Measurements from ENCODE around the gene ABCA8.
"Not testable (repeated sequence)": the region's sequence is repeated elsewhere in the genome, so short reads cannot be mapped to it uniquely, and the experiment has no call there.

The ABCA8 gene

DNA sequence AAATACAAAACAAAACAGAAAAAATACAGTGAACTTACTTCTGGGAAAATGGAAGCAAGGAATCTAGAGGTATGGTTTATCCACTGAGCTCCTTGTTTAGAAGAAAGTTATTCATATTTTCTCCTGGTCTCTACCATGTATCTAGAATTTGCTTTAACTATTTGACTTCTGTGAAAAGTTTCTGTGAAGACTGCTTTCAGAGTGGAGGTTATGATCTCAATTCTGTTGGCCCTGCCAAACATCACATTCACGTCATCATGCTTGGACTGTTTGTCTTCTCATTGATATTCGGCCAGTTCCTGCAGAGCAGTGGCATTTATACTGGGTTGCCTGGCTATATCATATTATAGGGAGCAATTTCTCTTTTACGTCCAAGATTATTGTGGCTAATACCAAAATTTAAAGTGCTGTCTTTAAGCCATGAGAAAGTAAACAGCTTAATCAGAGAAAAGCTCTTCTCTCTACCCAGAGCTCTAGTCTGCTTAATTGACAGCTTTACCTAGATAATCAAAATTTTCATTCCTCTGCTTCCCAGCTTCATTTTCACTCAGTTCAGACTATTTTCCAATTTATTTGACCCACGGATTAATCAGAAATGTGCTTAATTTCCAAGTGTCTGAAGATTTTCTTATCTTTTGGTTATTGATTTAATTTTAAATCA is at the start of gene ABCA8:
TSS of gene ABCA8 (minus strand) at position 212 of the 661 bp plus-strand sequence. CDS start 13,358 bp downstream, outside the sequence.
- H3K36me3 ChIP-seq, result no peaks in the 10 kb centered on the region
- H3K9me3 ChIP-seq, result no peaks in the 10 kb centered on the region
- H3K27me3 ChIP-seq, result no peaks in the 10 kb centered on the region
- TF ChIP-seq, protein P1, sequence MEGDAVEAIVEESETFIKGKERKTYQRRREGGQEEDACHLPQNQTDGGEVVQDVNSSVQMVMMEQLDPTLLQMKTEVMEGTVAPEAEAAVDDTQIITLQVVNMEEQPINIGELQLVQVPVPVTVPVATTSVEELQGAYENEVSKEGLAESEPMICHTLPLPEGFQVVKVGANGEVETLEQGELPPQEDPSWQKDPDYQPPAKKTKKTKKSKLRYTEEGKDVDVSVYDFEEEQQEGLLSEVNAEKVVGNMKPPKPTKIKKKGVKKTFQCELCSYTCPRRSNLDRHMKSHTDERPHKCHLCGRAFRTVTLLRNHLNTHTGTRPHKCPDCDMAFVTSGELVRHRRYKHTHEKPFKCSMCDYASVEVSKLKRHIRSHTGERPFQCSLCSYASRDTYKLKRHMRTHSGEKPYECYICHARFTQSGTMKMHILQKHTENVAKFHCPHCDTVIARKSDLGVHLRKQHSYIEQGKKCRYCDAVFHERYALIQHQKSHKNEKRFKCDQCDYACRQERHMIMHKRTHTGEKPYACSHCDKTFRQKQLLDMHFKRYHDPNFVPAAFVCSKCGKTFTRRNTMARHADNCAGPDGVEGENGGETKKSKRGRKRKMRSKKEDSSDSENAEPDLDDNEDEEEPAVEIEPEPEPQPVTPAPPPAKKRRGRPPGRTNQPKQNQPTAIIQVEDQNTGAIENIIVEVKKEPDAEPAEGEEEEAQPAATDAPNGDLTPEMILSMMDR (IDR thresholded peaks at IDR 0.05), result no peak
- no peaks in the 10 kb centered on the region for H3K4me1 ChIP-seq (ENCODE audit: control insufficient read depth in 1 of 2, insufficient read depth in 1 of 2, low read depth in 1 of 2, low read length in 1 of 2)
- no peak within 1 kb of the TSS for H3K4me3 ChIP-seq (ENCODE audit: low read depth in 1 of 2, low read length in 1 of 2)
- no peak within 1 kb of the TSS for H3K27ac ChIP-seq

GRCh38 chr17:69004759-69005158 is 49.6 kb upstream of the ABCA8 start:
- not testable (repeated sequence) for H3K36me3 ChIP-seq; H3K4me3 ChIP-seq (ENCODE audit: low read depth in 1 of 2, low read length in 1 of 2); H3K27ac ChIP-seq; H3K9me3 ChIP-seq; H3K4me1 ChIP-seq (ENCODE audit: control insufficient read depth in 1 of 2, insufficient read depth in 1 of 2, low read depth in 1 of 2, low read length in 1 of 2); H3K27me3 ChIP-seq

DNA sequence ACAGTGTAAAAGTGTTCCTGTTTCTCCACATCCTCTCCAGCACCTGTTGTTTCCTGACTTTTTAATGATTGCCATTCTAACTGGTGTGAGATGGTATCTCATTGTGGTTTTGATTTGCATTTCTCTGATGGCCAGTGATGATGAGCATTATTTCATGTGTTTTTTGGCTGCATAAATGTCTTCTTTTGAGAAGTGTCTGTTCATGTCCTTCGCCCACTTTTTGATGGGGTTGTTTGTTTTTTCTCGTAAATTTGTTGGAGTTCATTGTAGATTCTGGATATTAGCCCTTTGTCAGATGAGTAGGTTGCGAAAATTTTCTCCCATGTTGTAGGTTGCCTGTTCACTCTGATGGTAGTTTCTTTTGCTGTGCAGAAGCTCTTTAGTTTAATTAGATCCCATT is 44.6 kb upstream of the ABCA8 start:
- H3K27ac ChIP-seq; H3K4me3 ChIP-seq (ENCODE audit: low read depth in 1 of 2, low read length in 1 of 2); H3K36me3 ChIP-seq; H3K4me1 ChIP-seq (ENCODE audit: control insufficient read depth in 1 of 2, insufficient read depth in 1 of 2, low read depth in 1 of 2, low read length in 1 of 2); H3K9me3 ChIP-seq; H3K27me3 ChIP-seq: not testable (repeated sequence)

DNA sequence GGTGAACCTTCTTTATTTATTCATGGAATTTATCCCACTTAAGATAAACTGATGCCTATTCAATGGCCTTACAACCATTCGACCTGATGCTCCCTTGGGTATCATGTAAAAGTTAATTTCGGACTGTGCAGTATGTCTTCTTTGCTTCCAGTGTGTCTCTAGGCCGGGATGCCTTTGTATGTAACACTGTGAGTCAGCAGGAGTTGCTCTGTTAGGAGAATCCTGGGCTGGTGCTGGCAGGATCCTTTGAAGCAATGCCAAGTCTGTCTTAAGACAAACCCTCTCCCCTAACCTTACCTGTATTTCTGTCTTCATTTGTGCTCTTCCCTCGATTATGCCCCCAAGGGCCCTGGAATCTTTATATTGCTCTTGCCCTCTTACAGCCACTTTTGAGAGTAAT is 37.9 kb upstream of the ABCA8 start:
- no peak overlapping the region for H3K4me3 ChIP-seq (ENCODE audit: low read depth in 1 of 2, low read length in 1 of 2)
- no peaks in the 10 kb centered on the region for H3K27me3 ChIP-seq
- no peaks in the 10 kb centered on the region for H3K36me3 ChIP-seq
- no peaks in the 10 kb centered on the region for H3K9me3 ChIP-seq
- TF ChIP-seq, protein P1 (IDR thresholded peaks at IDR 0.05), result no peak
- no peak overlapping the region for H3K27ac ChIP-seq
- no peaks in the 10 kb centered on the region for H3K4me1 ChIP-seq (ENCODE audit: control insufficient read depth in 1 of 2, insufficient read depth in 1 of 2, low read depth in 1 of 2, low read length in 1 of 2)

DNA sequence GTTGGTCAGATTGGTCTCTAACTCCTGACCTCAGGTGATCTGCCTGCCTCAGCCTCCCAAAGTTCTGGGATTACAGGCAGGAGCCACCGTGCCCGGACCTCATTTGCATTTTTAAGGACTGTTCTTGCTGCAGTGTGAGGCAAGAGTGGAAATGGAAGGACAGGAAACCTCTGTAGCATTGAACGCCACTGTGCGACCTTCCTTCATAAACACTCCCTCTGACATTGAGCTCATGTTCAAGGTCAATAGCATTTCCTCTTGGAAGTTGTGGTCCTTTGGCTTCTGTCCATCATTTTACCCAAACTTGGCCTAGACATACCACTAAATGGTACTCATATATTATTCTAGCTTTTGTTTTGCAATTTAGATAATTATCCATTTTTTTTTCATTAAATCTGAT is 32.8 kb upstream of the ABCA8 start:
- no peaks in the 10 kb centered on the region for H3K36me3 ChIP-seq
- no peak overlapping the region for H3K4me3 ChIP-seq (ENCODE audit: low read depth in 1 of 2, low read length in 1 of 2)
- H3K9me3 ChIP-seq, result no peaks in the 10 kb centered on the region
- TF ChIP-seq, protein P1 (IDR thresholded peaks at IDR 0.05), result no peak
- no peaks in the 10 kb centered on the region for H3K4me1 ChIP-seq (ENCODE audit: control insufficient read depth in 1 of 2, insufficient read depth in 1 of 2, low read depth in 1 of 2, low read length in 1 of 2)
- H3K27me3 ChIP-seq, result no peaks in the 10 kb centered on the region
- no peak overlapping the region for H3K27ac ChIP-seq

DNA sequence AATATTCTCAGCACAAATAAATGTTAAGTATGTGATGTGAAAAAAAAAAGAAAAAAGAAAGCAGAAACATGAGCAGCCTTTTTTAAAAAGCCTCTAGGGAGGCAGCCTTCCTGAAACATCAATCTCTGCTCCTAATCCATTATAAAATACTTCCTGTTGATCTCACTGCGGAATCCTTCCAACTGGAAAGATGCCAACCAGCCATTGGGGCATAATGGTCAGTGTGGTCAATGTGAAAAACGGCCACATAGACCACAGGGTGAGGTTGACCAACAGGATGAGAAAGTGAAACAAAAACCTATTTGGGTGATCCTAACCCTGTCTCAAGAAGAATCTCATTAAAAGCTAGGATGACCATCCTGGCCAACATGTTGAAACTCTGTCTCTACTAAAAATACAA is 26.1 kb upstream of the ABCA8 start:
- Histone ChIP-seq H3K27ac (no peak overlapping the region), H3K27me3 (no peaks in the 10 kb centered on the region), H3K4me1 (ENCODE audit: control insufficient read depth in 1 of 2, insufficient read depth in 1 of 2, low read depth in 1 of 2, low read length in 1 of 2) (no peaks in the 10 kb centered on the region), H3K4me3 (ENCODE audit: low read depth in 1 of 2, low read length in 1 of 2) (no peak overlapping the region), H3K36me3 (no peaks in the 10 kb centered on the region), H3K9me3 (no peaks in the 10 kb centered on the region)
- TF ChIP-seq, protein P1 (IDR thresholded peaks at IDR 0.05), result no peak

Data from neutrophil (primary cell).